ENCODE data around the gene RNF121.
A peak's percentile ranks its signal among the peaks of the same experiment; 100 is the strongest.

The RNF121 gene

GRCh38 chr11:71935338-71935925 is 6.6 kb downstream of the RNF121 start:
- Histone ChIP-seq H3K27ac (ENCODE audit: low read depth in 2 of 2, low read length in 2 of 2) (no peak overlapping the region), H3K4me3 (ENCODE audit: low read length in 2 of 2) (no peak overlapping the region), H3K9me3 (ENCODE audit: control insufficient read depth in 2 of 2, low read length in 2 of 2) (no peaks in the 10 kb centered on the region), H3K9ac (ENCODE audit: low read depth in 1 of 2, low read length in 2 of 2) (no peak overlapping the region), H3K36me3 (ENCODE audit: control insufficient read depth in 2 of 2, insufficient read depth in 2 of 2, low read length in 2 of 2) (peaks cover 3 to 4% of the 10 kb centered on the region in 2 donors), H3K27me3 (ENCODE audit: control insufficient read depth in 2 of 2, insufficient read depth in 2 of 2, low read length in 2 of 2) (no peaks in the 10 kb centered on the region), H3K4me1 (ENCODE audit: control insufficient read depth in 2 of 2, insufficient read depth in 2 of 2, low read length in 2 of 2) (no peaks in the 10 kb centered on the region)

DNA sequence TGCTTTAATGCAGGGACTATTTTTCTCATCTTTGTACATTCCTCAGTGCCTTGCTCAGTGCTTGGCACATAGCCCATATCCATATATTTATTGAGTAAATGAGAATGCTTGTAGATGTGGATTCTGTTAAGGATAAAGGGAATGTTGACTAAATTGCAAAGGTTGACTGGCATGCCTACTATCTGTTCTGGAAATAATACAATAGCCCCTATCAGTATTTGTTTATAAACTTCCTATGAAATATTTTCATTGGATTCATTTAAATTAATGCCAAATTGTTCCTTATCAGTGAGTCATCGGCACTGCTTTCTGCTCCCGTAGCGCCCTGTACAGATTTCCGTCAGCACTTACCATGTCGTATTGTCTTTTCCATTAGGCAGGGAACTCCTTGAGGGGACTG is 8.0 kb downstream of the RNF121 start:
- H3K9me3 ChIP-seq (ENCODE audit: control insufficient read depth in 2 of 2, low read length in 2 of 2) = no peaks in the 10 kb centered on the region
- H3K27me3 ChIP-seq (ENCODE audit: control insufficient read depth in 2 of 2, insufficient read depth in 2 of 2, low read length in 2 of 2) = no peaks in the 10 kb centered on the region
- H3K4me3 ChIP-seq (ENCODE audit: low read length in 2 of 2) = no peak overlapping the region
- H3K27ac ChIP-seq (ENCODE audit: low read depth in 2 of 2, low read length in 2 of 2) = no peak overlapping the region
- H3K4me1 ChIP-seq (ENCODE audit: control insufficient read depth in 2 of 2, insufficient read depth in 2 of 2, low read length in 2 of 2) = no peaks in the 10 kb centered on the region
- peaks cover 3 to 4% of the 10 kb centered on the region in 2 donors for H3K36me3 ChIP-seq (ENCODE audit: control insufficient read depth in 2 of 2, insufficient read depth in 2 of 2, low read length in 2 of 2)
- no peak overlapping the region for H3K9ac ChIP-seq (ENCODE audit: low read depth in 1 of 2, low read length in 2 of 2)

- Histone ChIP-seq H3K36me3 (ENCODE audit: control insufficient read depth in 2 of 2, insufficient read depth in 2 of 2, low read length in 2 of 2) (peaks cover 3 to 4% of the 10 kb centered on the region in 2 donors), H3K27me3 (ENCODE audit: control insufficient read depth in 2 of 2, insufficient read depth in 2 of 2, low read length in 2 of 2) (no peaks in the 10 kb centered on the region)
Observed at GRCh38 chr11:71937826-71938225, 9.0 kb downstream of the RNF121 start.

GRCh38 chr11:71940561-71941219 is 11.8 kb downstream of the RNF121 start:
- Histone ChIP-seq H3K27me3 (ENCODE audit: control insufficient read depth in 2 of 2, insufficient read depth in 2 of 2, low read length in 2 of 2) (no peaks in the 10 kb centered on the region), H3K27ac (ENCODE audit: low read depth in 2 of 2, low read length in 2 of 2) (no peak overlapping the region), H3K9me3 (ENCODE audit: control insufficient read depth in 2 of 2, low read length in 2 of 2) (no peaks in the 10 kb centered on the region), H3K4me3 (ENCODE audit: low read length in 2 of 2) (no peak overlapping the region), H3K4me1 (ENCODE audit: control insufficient read depth in 2 of 2, insufficient read depth in 2 of 2, low read length in 2 of 2) (no peaks in the 10 kb centered on the region), H3K9ac (ENCODE audit: low read depth in 1 of 2, low read length in 2 of 2) (no peak overlapping the region), H3K36me3 (ENCODE audit: control insufficient read depth in 2 of 2, insufficient read depth in 2 of 2, low read length in 2 of 2) (peaks cover 4 to 5% of the 10 kb centered on the region in 2 donors)

More at GRCh38 chr11:71937826-71938225, 9.0 kb downstream of the RNF121 start:
- Histone ChIP-seq H3K9me3 (ENCODE audit: control insufficient read depth in 2 of 2, low read length in 2 of 2) (no peaks in the 10 kb centered on the region), H3K4me1 (ENCODE audit: control insufficient read depth in 2 of 2, insufficient read depth in 2 of 2, low read length in 2 of 2) (no peaks in the 10 kb centered on the region), H3K27ac (ENCODE audit: low read depth in 2 of 2, low read length in 2 of 2) (no peak overlapping the region), H3K4me3 (ENCODE audit: low read length in 2 of 2) (no peak overlapping the region), H3K9ac (ENCODE audit: low read depth in 1 of 2, low read length in 2 of 2) (no peak overlapping the region)

GRCh38 chr11:71946144-71946571 is 17.3 kb downstream of the RNF121 start:
- no peaks in the 10 kb centered on the region for H3K27me3 ChIP-seq (ENCODE audit: control insufficient read depth in 2 of 2, insufficient read depth in 2 of 2, low read length in 2 of 2)
- no peaks in the 10 kb centered on the region for H3K9me3 ChIP-seq (ENCODE audit: control insufficient read depth in 2 of 2, low read length in 2 of 2)
- no peak overlapping the region for H3K27ac ChIP-seq (ENCODE audit: low read depth in 2 of 2, low read length in 2 of 2)
- H3K4me1 ChIP-seq (ENCODE audit: control insufficient read depth in 2 of 2, insufficient read depth in 2 of 2, low read length in 2 of 2) = peaks cover 6 to 11% of the 10 kb centered on the region in 2 donors
- peak overlapping the region in 1 of 2 donors; percentile 24 for H3K9ac ChIP-seq (ENCODE audit: low read depth in 1 of 2, low read length in 2 of 2)
- no peak overlapping the region for H3K4me3 ChIP-seq (ENCODE audit: low read length in 2 of 2)
- peaks cover 0 to 2% of the 10 kb centered on the region in 2 donors for H3K36me3 ChIP-seq (ENCODE audit: control insufficient read depth in 2 of 2, insufficient read depth in 2 of 2, low read length in 2 of 2)

DNA sequence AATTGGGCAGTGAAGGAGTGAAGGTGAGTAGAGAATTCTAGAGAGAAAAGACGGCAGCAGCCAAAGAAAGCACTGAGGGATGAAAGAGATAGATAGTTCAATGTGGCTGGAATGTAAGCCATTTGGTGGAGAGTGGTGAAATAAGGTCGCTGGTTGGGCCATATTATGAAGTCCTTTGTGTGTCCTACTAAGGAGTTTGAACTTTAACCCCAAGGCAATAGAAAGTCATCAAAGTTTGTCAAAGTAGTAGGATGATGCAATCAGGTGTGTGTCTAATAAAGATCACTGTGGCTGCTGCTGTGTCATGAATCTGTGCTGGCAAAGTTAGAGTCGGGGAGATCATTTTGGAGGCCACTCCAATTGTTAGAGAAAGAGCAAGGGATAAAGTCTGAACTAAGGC is 18.7 kb downstream of the RNF121 start:
- Histone ChIP-seq H3K27ac (ENCODE audit: low read depth in 2 of 2, low read length in 2 of 2) (no peak overlapping the region), H3K9me3 (ENCODE audit: control insufficient read depth in 2 of 2, low read length in 2 of 2) (no peaks in the 10 kb centered on the region), H3K4me3 (ENCODE audit: low read length in 2 of 2) (no peak overlapping the region), H3K9ac (ENCODE audit: low read depth in 1 of 2, low read length in 2 of 2) (no peak overlapping the region), H3K27me3 (ENCODE audit: control insufficient read depth in 2 of 2, insufficient read depth in 2 of 2, low read length in 2 of 2) (no peaks in the 10 kb centered on the region), H3K36me3 (ENCODE audit: control insufficient read depth in 2 of 2, insufficient read depth in 2 of 2, low read length in 2 of 2) (peaks cover 0 to 2% of the 10 kb centered on the region in 2 donors), H3K4me1 (ENCODE audit: control insufficient read depth in 2 of 2, insufficient read depth in 2 of 2, low read length in 2 of 2) (peaks cover 6 to 11% of the 10 kb centered on the region in 2 donors)

- no peaks in the 10 kb centered on the region for H3K27me3 ChIP-seq (ENCODE audit: control insufficient read depth in 2 of 2, insufficient read depth in 2 of 2, low read length in 2 of 2)
- peaks cover 6 to 11% of the 10 kb centered on the region in 2 donors for H3K4me1 ChIP-seq (ENCODE audit: control insufficient read depth in 2 of 2, insufficient read depth in 2 of 2, low read length in 2 of 2)
- H3K27ac ChIP-seq (ENCODE audit: low read depth in 2 of 2, low read length in 2 of 2) = peak overlapping the region in 1 of 2 donors; percentile 26
- no peak overlapping the region for H3K4me3 ChIP-seq (ENCODE audit: low read length in 2 of 2)
- no peaks in the 10 kb centered on the region for H3K9me3 ChIP-seq (ENCODE audit: control insufficient read depth in 2 of 2, low read length in 2 of 2)
- H3K36me3 ChIP-seq (ENCODE audit: control insufficient read depth in 2 of 2, insufficient read depth in 2 of 2, low read length in 2 of 2) = peaks cover 0 to 2% of the 10 kb centered on the region in 2 donors
- H3K9ac ChIP-seq (ENCODE audit: low read depth in 1 of 2, low read length in 2 of 2) = no peak overlapping the region
Observed at GRCh38 chr11:71948314-71949027, 19.6 kb downstream of the RNF121 start.

DNA sequence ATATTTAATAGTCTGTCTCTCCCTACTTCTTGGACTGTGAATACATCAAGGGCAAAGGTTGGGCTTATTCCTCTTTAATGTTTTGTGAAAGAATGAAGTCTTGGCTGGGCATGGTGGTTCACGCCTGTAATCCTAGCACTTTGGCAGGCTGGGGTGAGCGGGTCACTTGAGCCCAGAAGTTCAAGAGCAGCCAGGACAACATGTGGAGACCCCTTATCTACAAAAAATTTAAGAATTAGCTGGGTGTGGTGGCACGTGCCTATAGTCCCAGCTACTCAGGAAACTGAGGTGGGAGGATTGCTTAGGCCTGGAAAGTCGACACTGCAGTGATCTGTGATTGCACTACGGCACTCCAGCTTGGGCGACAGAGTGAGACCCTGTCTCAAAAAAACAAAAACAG is 20.2 kb downstream of the RNF121 start:
- Histone ChIP-seq H3K27me3 (ENCODE audit: control insufficient read depth in 2 of 2, insufficient read depth in 2 of 2, low read length in 2 of 2) (no peaks in the 10 kb centered on the region), H3K4me3 (ENCODE audit: low read length in 2 of 2) (no peak overlapping the region), H3K9ac (ENCODE audit: low read depth in 1 of 2, low read length in 2 of 2) (no peak overlapping the region), H3K9me3 (ENCODE audit: control insufficient read depth in 2 of 2, low read length in 2 of 2) (no peaks in the 10 kb centered on the region), H3K4me1 (ENCODE audit: control insufficient read depth in 2 of 2, insufficient read depth in 2 of 2, low read length in 2 of 2) (peaks cover 6 to 11% of the 10 kb centered on the region in 2 donors), H3K27ac (ENCODE audit: low read depth in 2 of 2, low read length in 2 of 2) (no peak overlapping the region), H3K36me3 (ENCODE audit: control insufficient read depth in 2 of 2, insufficient read depth in 2 of 2, low read length in 2 of 2) (peaks cover 0 to 2% of the 10 kb centered on the region in 2 donors)

GRCh38 chr11:71951741-71952310 is 23.0 kb downstream of the RNF121 start:
- no peak overlapping the region for H3K9ac ChIP-seq (ENCODE audit: low read depth in 1 of 2, low read length in 2 of 2)

More at GRCh38 chr11:71951741-71952310, 23.0 kb downstream of the RNF121 start:
- Histone ChIP-seq H3K4me3 (ENCODE audit: low read length in 2 of 2) (no peak overlapping the region), H3K27me3 (ENCODE audit: control insufficient read depth in 2 of 2, insufficient read depth in 2 of 2, low read length in 2 of 2) (no peaks in the 10 kb centered on the region), H3K36me3 (ENCODE audit: control insufficient read depth in 2 of 2, insufficient read depth in 2 of 2, low read length in 2 of 2) (no peaks in the 10 kb centered on the region), H3K27ac (ENCODE audit: low read depth in 2 of 2, low read length in 2 of 2) (no peak overlapping the region), H3K9me3 (ENCODE audit: control insufficient read depth in 2 of 2, low read length in 2 of 2) (no peaks in the 10 kb centered on the region), H3K4me1 (ENCODE audit: control insufficient read depth in 2 of 2, insufficient read depth in 2 of 2, low read length in 2 of 2) (peaks cover 6 to 11% of the 10 kb centered on the region in 2 donors)

Measured in mucosa of rectum (tissue), 2 donors.